GM18873 (cell line): Measurements from ENCODE around the gene FHOD3.

Experiments used
- ATAC-seq: cut with Tn5 transposase; IDR thresholded peaks from one replicate; pipeline ENCODE4 v1.9.1; 2021; ENCODE audit warnings: mild to moderate bottlenecking, moderate library complexity, moderate number of reproducible peaks; ENCODE audit not compliant: unreplicated experiment, low FRiP score

The FHOD3 gene

GRCh38 chr18:36295214-36295613 lies 2.3 kb upstream of the FHOD3 start:
- no peak for ATAC-seq

- ATAC-seq = no peak
These were observed 1.6 kb upstream of the FHOD3 start for GRCh38 chr18:36295880-36296301.

- no peak for ATAC-seq
These were observed 680 bp upstream of the FHOD3 start for GRCh38 chr18:36296650-36297416.

GRCh38 chr18:36298126-36298741 lies 721 bp downstream of the FHOD3 start:
- no peak for ATAC-seq

GRCh38 chr18:36299015-36299414 lies 1.5 kb downstream of the FHOD3 start:
- ATAC-seq = no peak

GRCh38 chr18:36300211-36300610 lies 2.7 kb downstream of the FHOD3 start:
- no peak for ATAC-seq

GRCh38 chr18:36301884-36302283 lies 4.4 kb downstream of the FHOD3 start:
- no peak for ATAC-seq

- no peak for ATAC-seq
These were observed 5.2 kb downstream of the FHOD3 start for GRCh38 chr18:36302676-36303075.

GRCh38 chr18:36303211-36303844 lies 5.8 kb downstream of the FHOD3 start:
- no peak for ATAC-seq

GRCh38 chr18:36304723-36305122 lies 7.2 kb downstream of the FHOD3 start:
- no peak for ATAC-seq

- no peak for ATAC-seq
These were observed 7.9 kb downstream of the FHOD3 start for GRCh38 chr18:36305375-36305774.

GRCh38 chr18:36307513-36307912 lies 10.0 kb downstream of the FHOD3 start:
- no peak for ATAC-seq

GRCh38 chr18:36308711-36309435 lies 11.4 kb downstream of the FHOD3 start:
- ATAC-seq = no peak

GRCh38 chr18:36309436-36310391 lies 12.2 kb downstream of the FHOD3 start:
- no peak for ATAC-seq

- ATAC-seq = no peak
These were observed 13.6 kb downstream of the FHOD3 start for GRCh38 chr18:36311026-36311570.

- ATAC-seq = no peak
These were observed 15.4 kb downstream of the FHOD3 start for GRCh38 chr18:36312806-36313395.

GRCh38 chr18:36314098-36314497 lies 16.6 kb downstream of the FHOD3 start:
- no peak for ATAC-seq

GRCh38 chr18:36314754-36315153 lies 17.2 kb downstream of the FHOD3 start:
- no peak for ATAC-seq

- ATAC-seq = no peak
These were observed 18.2 kb downstream of the FHOD3 start for GRCh38 chr18:36315736-36316135.
